ENCODE data around the gene ROR1. TPM values are rescaled to one million over a fixed set of nuclear protein-coding genes. Genes with fewer than 3 reads are reported as not detected.

The ROR1 gene
- total RNA-seq, 1 donor from 2014 or later = 0.26 TPM

DNA sequence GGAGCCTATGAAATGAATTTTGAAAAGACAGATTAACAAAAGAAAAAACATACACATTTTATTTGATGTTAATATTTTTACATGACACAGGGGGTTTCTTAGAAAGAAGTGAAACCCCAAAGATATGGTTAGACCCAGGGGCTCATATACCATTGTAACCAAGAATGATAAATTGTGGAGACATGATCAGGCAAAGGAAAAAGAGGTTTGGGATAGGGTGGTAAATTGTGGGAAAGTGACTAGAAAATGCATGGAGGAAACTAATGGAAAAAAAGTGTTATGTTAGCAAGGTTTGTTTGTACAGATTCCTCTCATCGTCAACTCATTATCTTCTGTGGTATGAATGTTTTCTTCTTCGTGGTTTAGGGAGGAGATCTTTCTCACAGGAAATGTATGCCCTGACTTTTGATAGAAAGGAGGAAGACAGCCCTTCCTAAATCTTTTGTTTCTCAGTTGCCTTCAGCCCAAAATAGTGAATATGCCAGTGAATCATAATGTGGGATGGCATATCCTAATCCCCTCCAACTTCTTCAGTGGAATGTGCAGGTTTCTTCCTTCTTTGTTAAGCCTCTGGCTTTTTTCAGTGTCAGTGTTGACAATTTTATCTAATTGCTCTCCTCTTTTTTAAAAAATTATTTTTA lies 289.2 kb downstream of the ROR1 start:
- FAIRE-seq (no peak), DNase-seq (ENCODE audit: low read depth) (no peak)
- Histone ChIP-seq H3K27me3 (ENCODE audit: control insufficient read depth, insufficient read depth, low read length) (no peaks in the 10 kb centered on the region), H3K4me3 (ENCODE audit: low read depth, low read length) (no peak overlapping the region), H3K36me3 (ENCODE audit: control insufficient read depth, insufficient read depth, low read length) (no peaks in the 10 kb centered on the region)
- TF ChIP-seq, protein P1, sequence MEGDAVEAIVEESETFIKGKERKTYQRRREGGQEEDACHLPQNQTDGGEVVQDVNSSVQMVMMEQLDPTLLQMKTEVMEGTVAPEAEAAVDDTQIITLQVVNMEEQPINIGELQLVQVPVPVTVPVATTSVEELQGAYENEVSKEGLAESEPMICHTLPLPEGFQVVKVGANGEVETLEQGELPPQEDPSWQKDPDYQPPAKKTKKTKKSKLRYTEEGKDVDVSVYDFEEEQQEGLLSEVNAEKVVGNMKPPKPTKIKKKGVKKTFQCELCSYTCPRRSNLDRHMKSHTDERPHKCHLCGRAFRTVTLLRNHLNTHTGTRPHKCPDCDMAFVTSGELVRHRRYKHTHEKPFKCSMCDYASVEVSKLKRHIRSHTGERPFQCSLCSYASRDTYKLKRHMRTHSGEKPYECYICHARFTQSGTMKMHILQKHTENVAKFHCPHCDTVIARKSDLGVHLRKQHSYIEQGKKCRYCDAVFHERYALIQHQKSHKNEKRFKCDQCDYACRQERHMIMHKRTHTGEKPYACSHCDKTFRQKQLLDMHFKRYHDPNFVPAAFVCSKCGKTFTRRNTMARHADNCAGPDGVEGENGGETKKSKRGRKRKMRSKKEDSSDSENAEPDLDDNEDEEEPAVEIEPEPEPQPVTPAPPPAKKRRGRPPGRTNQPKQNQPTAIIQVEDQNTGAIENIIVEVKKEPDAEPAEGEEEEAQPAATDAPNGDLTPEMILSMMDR (IDR thresholded peaks at IDR 0.05; ENCODE audit: insufficient read depth, low read length, severe bottlenecking) = no peak

DNA sequence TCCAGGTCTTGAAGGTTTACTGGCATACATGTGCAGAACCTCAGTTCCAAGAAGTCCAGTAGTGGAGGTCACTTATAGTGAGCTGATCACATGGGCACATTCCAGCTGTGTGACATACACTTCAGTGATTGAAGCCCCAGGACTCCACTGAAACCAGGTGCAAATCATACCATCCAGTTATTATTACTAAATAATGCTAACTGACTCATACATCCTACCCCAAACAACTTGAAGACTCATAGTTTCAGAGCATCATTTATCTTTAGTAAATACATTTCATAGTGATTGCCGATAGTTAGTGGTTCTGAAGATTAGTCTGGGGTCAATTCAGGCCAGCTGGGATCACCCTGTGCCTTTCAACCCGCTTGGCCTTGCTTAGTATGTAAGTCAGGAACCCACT lies 291.8 kb downstream of the ROR1 start:
- Histone ChIP-seq H3K27me3 (ENCODE audit: control insufficient read depth, insufficient read depth, low read length) (no peaks in the 10 kb centered on the region), H3K4me3 (ENCODE audit: low read depth, low read length) (no peak overlapping the region), H3K36me3 (ENCODE audit: control insufficient read depth, insufficient read depth, low read length) (no peaks in the 10 kb centered on the region)
- FAIRE-seq (no peak), DNase-seq (ENCODE audit: low read depth) (peak; percentile 48)
- TF ChIP-seq, protein P1 (IDR thresholded peaks at IDR 0.05; ENCODE audit: insufficient read depth, low read length, severe bottlenecking) = no peak

GRCh38 chr1:64072089-64072793 lies 298.4 kb downstream of the ROR1 start:
- TF ChIP-seq, protein P1 (IDR thresholded peaks at IDR 0.05; ENCODE audit: insufficient read depth, low read length, severe bottlenecking) = no peak
- H3K4me3 ChIP-seq (ENCODE audit: low read depth, low read length) = no peak overlapping the region
- DNase-seq (ENCODE audit: low read depth) (peak; percentile 50), FAIRE-seq (no peak)
- H3K27me3 ChIP-seq (ENCODE audit: control insufficient read depth, insufficient read depth, low read length) = no peaks in the 10 kb centered on the region
- H3K36me3 ChIP-seq (ENCODE audit: control insufficient read depth, insufficient read depth, low read length) = no peaks in the 10 kb centered on the region

GRCh38 chr1:64073705-64074104 lies 299.9 kb downstream of the ROR1 start:
- TF ChIP-seq, protein P1 (IDR thresholded peaks at IDR 0.05; ENCODE audit: insufficient read depth, low read length, severe bottlenecking) = no peak
- no peaks in the 10 kb centered on the region for H3K27me3 ChIP-seq (ENCODE audit: control insufficient read depth, insufficient read depth, low read length)
- FAIRE-seq = no peak
- DNase-seq (ENCODE audit: low read depth) = no peak
- H3K36me3 ChIP-seq (ENCODE audit: control insufficient read depth, insufficient read depth, low read length) = no peaks in the 10 kb centered on the region
- no peak overlapping the region for H3K4me3 ChIP-seq (ENCODE audit: low read depth, low read length)

- Histone ChIP-seq H3K36me3 (ENCODE audit: control insufficient read depth, insufficient read depth, low read length) (no peaks in the 10 kb centered on the region), H3K27me3 (ENCODE audit: control insufficient read depth, insufficient read depth, low read length) (no peaks in the 10 kb centered on the region), H3K4me3 (ENCODE audit: low read depth, low read length) (no peak overlapping the region)
- FAIRE-seq (no peak), DNase-seq (ENCODE audit: low read depth) (no peak)
- TF ChIP-seq, protein P1 (IDR thresholded peaks at IDR 0.05; ENCODE audit: insufficient read depth, low read length, severe bottlenecking) = no peak
Measured at GRCh38 chr1:64074767-64075166, 300.9 kb downstream of the ROR1 start.
